ENCODE data around the gene BET1. TPM values are rescaled to one million over a fixed set of nuclear protein-coding genes. Genes with fewer than 3 reads are reported as not detected.

Gene BET1
- total RNA-seq, 1 donor from 2014 or later, result 28.5 TPM

DNA sequence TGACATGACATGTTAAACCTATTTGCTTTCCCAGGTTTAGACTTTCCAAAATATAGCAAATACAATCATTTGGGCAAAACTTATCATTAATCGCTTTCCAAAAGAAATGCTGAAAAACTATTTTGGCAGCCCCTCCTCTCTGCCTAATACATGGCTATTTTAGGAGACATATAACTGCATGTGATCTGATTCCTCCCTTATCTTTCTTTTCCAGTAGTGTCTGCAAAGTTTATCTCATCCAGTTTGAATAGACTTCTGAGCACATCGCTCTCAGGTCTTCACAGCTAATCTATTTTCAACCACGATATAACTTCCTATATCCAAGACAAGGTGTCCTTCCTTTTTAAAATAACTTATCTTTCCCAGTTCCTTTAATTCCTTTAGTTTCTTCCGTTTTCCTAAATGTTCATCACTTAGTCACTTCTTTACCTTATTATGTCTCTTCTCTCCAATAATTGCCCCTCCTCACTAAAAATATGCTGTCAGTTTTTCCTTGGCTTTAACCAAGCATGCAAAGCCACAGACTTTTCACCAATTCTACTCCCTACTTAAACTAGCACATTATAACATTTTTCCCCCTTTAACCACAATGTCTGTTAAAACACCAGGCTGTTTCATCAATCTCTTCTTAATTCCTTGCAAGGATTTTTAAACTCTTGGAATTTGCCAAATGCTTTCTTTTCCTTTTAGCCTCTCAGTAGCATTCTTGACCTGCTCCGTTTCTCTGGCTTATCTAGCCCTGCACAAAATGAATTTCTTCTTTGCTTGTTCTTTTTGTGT lies 58.2 kb downstream of the BET1 start:
- H3K4me1 Mint-ChIP-seq, result peaks cover 7% of the 10 kb centered on the region
- H3K4me3 Mint-ChIP-seq, result no peak overlapping the region
- TF ChIP-seq, protein P1, sequence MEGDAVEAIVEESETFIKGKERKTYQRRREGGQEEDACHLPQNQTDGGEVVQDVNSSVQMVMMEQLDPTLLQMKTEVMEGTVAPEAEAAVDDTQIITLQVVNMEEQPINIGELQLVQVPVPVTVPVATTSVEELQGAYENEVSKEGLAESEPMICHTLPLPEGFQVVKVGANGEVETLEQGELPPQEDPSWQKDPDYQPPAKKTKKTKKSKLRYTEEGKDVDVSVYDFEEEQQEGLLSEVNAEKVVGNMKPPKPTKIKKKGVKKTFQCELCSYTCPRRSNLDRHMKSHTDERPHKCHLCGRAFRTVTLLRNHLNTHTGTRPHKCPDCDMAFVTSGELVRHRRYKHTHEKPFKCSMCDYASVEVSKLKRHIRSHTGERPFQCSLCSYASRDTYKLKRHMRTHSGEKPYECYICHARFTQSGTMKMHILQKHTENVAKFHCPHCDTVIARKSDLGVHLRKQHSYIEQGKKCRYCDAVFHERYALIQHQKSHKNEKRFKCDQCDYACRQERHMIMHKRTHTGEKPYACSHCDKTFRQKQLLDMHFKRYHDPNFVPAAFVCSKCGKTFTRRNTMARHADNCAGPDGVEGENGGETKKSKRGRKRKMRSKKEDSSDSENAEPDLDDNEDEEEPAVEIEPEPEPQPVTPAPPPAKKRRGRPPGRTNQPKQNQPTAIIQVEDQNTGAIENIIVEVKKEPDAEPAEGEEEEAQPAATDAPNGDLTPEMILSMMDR (IDR thresholded peaks at IDR 0.05; ENCODE audit: unreplicated experiment), result no peak
- H3K27ac Mint-ChIP-seq, result no peak overlapping the region
- no peaks in the 10 kb centered on the region for H3K9me3 Mint-ChIP-seq
- peaks cover under 1% of the 10 kb centered on the region for H3K27me3 Mint-ChIP-seq (ENCODE audit: low read depth)
- DNase-seq (ENCODE audit: low spot score in 2 of 2, unreplicated experiment in 2 of 2), result no peak
- no peaks in the 10 kb centered on the region for H3K36me3 Mint-ChIP-seq

DNA sequence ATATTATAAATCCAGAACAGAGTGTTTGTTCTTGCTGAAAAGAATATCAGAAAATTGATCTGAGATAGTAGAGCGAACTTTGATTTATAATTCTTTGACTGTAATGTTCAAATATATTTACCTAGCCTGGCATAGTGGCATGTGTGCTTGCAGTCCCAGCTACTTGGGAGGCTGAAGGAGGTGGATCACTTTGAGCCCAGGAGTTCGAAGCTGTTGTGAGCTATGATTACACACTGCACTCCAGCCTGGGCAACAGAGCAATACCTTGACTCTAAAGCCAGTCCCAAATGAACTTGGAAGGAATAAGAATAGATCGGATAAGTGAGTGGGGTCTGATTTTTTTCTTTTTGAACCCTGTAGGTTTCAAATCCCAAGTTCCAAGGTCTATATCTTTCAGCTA lies 59.1 kb downstream of the BET1 start:
- TF ChIP-seq, protein P1 (IDR thresholded peaks at IDR 0.05; ENCODE audit: unreplicated experiment), result no peak
- Mint-ChIP-seq H3K36me3 (no peaks in the 10 kb centered on the region), H3K27me3 (ENCODE audit: low read depth) (peaks cover 2% of the 10 kb centered on the region), H3K4me3 (no peak overlapping the region), H3K4me1 (peaks cover 7% of the 10 kb centered on the region), H3K27ac (no peak overlapping the region), H3K9me3 (no peaks in the 10 kb centered on the region)
- no peak for DNase-seq (ENCODE audit: low spot score in 2 of 2, unreplicated experiment in 2 of 2)

- H3K36me3 Mint-ChIP-seq, result no peaks in the 10 kb centered on the region
- no peak overlapping the region for H3K27ac Mint-ChIP-seq
- peaks cover 2% of the 10 kb centered on the region for H3K27me3 Mint-ChIP-seq (ENCODE audit: low read depth)
- H3K4me1 Mint-ChIP-seq, result peaks cover 7% of the 10 kb centered on the region
- H3K4me3 Mint-ChIP-seq, result no peak overlapping the region
- TF ChIP-seq, protein P1 (IDR thresholded peaks at IDR 0.05; ENCODE audit: unreplicated experiment), result no peak
- DNase-seq (ENCODE audit: low spot score in 2 of 2, unreplicated experiment in 2 of 2), result no peak
- no peaks in the 10 kb centered on the region for H3K9me3 Mint-ChIP-seq
Measured at GRCh38 chr7:93944673-93945072, 59.5 kb downstream of the BET1 start.

- peaks cover 7% of the 10 kb centered on the region for H3K4me1 Mint-ChIP-seq
- no peak overlapping the region for H3K27ac Mint-ChIP-seq
- DNase-seq (ENCODE audit: low spot score in 2 of 2, unreplicated experiment in 2 of 2), result no peak
- peaks cover 2% of the 10 kb centered on the region for H3K27me3 Mint-ChIP-seq (ENCODE audit: low read depth)
- TF ChIP-seq, protein P1 (IDR thresholded peaks at IDR 0.05; ENCODE audit: unreplicated experiment), result no peak
- H3K36me3 Mint-ChIP-seq, result no peaks in the 10 kb centered on the region
- H3K4me3 Mint-ChIP-seq, result no peak overlapping the region
- H3K9me3 Mint-ChIP-seq, result no peaks in the 10 kb centered on the region
Measured at GRCh38 chr7:93943816-93944540, 60.2 kb downstream of the BET1 start.

Other genes with a start within 250 kb of the BET1 start
- gene TFPI2, start 113.6 kb downstream of the BET1 start, total RNA-seq, result 58.9 to 73.5 TPM (median 69.4 TPM) in 3 replicates
- gene GNGT1, start 97.8 kb downstream of the BET1 start, total RNA-seq, result not detected in 3 replicates
- gene GNG11, start 82.6 kb downstream of the BET1 start, total RNA-seq, result 5.8 to 6.7 TPM (median 6.4 TPM) in 3 replicates

Data from mesothelial cell of epicardium (in vitro differentiated cells).